Progenitor cell of endocrine pancreas (in vitro differentiated cells): ENCODE data around the gene TBC1D12. TPM values are rescaled to one million over a fixed set of nuclear protein-coding genes. Genes with fewer than 3 reads are reported as not detected.
A peak's percentile ranks its signal among the peaks of the same experiment; 100 is the strongest.
"Not testable (repeated sequence)": the region's sequence is repeated elsewhere in the genome, so short reads cannot be mapped to it uniquely, and the experiment has no call there.

ENCODE experiments used
- DNase-seq: peaks from one replicate; pipeline ENCODE4 v3.0.0; 2021; ENCODE audit warnings: low spot score; ENCODE audit not compliant: unreplicated experiment
- H3K27ac Mint-ChIP-seq: 2 replicates; pipeline ENCODE4 v1.8.0; 2021; ENCODE audit warnings: mild to moderate bottlenecking, moderate library complexity, mixed read lengths
- H3K27me3 Mint-ChIP-seq: 2 replicates; pipeline ENCODE4 v1.8.0; 2021; ENCODE audit warnings: mixed read lengths
- H3K36me3 Mint-ChIP-seq: 2 replicates; pipeline ENCODE4 v1.8.0; 2022; ENCODE audit warnings: mixed read lengths; ENCODE audit not compliant: insufficient read depth
- H3K4me1 Mint-ChIP-seq: 2 replicates; pipeline ENCODE4 v1.8.0; 2021; ENCODE audit warnings: low read depth, mixed read lengths
- H3K4me3 Mint-ChIP-seq: 2 replicates; pipeline ENCODE4 v1.8.0; 2021; ENCODE audit warnings: low read depth, mild to moderate bottlenecking, moderate library complexity, mixed read lengths
- H3K9me3 Mint-ChIP-seq: 2 replicates; pipeline ENCODE4 v1.8.0; 2021; ENCODE audit warnings: low read depth, mixed read lengths
- total RNA-seq: library from RNA; stranded (reverse); gene quantifications from 2 replicates; pipeline ENCODE4 v1.2.1, GENCODE V29; 2021
- TF ChIP-seq, protein P1 (sequence below): fragments of 200-600 bp; sonication (generic); IDR thresholded peaks from one replicate; pipeline ENCODE4 v1.5.0; 2021; ENCODE audit warnings: antibody characterized with exemption, mild to moderate bottlenecking; ENCODE audit not compliant: unreplicated experiment

The TBC1D12 gene
- total RNA-seq, 1 donor from 2014 or later: 8.0 TPM

DNA sequence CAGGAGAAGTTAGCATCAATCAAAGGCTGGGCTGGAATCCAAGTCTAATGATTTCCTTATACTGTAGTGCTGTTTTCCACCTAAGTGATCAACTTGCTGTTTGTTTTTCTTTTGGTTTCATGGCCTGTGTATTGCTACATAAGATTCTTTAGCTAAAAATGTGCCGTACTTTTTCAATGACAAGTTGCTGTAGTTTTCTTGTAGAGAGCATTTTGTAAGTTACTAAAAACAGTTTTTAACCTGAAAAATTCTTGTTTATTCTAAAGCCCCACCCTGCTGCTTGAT lies 144.5 kb downstream of the TBC1D12 start:
- TF ChIP-seq, protein P1, sequence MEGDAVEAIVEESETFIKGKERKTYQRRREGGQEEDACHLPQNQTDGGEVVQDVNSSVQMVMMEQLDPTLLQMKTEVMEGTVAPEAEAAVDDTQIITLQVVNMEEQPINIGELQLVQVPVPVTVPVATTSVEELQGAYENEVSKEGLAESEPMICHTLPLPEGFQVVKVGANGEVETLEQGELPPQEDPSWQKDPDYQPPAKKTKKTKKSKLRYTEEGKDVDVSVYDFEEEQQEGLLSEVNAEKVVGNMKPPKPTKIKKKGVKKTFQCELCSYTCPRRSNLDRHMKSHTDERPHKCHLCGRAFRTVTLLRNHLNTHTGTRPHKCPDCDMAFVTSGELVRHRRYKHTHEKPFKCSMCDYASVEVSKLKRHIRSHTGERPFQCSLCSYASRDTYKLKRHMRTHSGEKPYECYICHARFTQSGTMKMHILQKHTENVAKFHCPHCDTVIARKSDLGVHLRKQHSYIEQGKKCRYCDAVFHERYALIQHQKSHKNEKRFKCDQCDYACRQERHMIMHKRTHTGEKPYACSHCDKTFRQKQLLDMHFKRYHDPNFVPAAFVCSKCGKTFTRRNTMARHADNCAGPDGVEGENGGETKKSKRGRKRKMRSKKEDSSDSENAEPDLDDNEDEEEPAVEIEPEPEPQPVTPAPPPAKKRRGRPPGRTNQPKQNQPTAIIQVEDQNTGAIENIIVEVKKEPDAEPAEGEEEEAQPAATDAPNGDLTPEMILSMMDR: no peak
- no peak for DNase-seq
- Mint-ChIP-seq H3K27me3 (no peaks in the 10 kb centered on the region), H3K27ac (peak overlapping the region; percentile 40), H3K4me3 (peak overlapping the region; percentile 99), H3K9me3 (no peaks in the 10 kb centered on the region), H3K4me1 (peaks cover 25% of the 10 kb centered on the region), H3K36me3 (peaks cover 2% of the 10 kb centered on the region)

DNA sequence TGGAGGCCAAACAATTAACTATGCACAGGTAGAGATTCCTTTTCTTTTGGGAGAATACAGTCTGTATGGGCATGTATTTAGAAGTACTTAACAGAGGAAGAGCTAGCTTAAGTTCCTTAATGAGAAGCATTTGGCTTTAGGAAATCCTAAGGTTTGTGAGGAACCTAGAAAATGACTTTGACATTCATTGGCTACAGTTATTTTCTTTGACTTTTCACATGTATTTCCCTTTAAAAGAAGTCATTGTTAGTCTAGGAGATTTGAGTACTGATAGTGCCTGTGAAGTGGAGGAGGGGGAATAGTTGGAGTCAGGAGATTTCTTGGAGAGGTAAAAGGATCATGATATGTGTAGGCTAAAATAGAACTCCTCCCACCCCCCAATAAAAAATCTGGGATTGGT lies 146.9 kb downstream of the TBC1D12 start:
- TF ChIP-seq, protein P1: no peak
- peaks cover 22% of the 10 kb centered on the region for H3K4me1 Mint-ChIP-seq
- H3K4me3 Mint-ChIP-seq: peak overlapping the region; percentile 27
- DNase-seq: no peak
- H3K9me3 Mint-ChIP-seq: no peaks in the 10 kb centered on the region
- H3K36me3 Mint-ChIP-seq: peaks cover 5% of the 10 kb centered on the region
- H3K27me3 Mint-ChIP-seq: no peaks in the 10 kb centered on the region
- H3K27ac Mint-ChIP-seq: no peak overlapping the region

DNA sequence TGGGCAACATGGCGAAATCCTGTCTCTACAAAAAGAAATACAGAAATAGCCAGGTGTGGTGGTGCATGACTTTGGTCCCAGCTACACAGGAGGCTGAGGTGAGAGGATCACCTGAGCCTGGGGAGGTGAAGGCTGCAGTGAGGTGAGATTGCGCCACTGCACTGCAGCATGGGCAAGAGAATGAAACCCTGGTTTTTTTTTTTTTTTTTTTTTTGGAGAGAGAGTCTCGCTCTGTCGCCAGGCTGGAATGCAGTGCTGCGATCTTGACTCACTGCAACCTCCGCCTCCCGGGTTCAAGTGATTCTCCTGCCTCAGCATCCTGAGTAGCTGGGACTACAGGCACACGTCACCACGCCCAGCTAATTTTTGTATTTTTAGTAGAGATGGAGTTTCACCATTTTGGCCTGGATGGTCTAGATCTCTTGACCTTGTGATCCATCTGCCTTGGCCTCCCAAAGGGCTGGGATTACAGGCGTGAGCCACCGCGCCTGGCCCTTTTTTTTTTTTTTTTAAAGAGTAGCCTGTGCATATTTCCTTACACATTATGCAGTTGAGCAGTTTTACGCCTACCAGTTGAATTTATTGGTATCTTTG lies 165.5 kb downstream of the TBC1D12 start:
- H3K36me3 Mint-ChIP-seq: peaks cover 18% of the 10 kb centered on the region
- H3K27me3 Mint-ChIP-seq, H3K27ac Mint-ChIP-seq, H3K4me3 Mint-ChIP-seq, H3K4me1 Mint-ChIP-seq, DNase-seq, H3K9me3 Mint-ChIP-seq: not testable (repeated sequence)

DNA sequence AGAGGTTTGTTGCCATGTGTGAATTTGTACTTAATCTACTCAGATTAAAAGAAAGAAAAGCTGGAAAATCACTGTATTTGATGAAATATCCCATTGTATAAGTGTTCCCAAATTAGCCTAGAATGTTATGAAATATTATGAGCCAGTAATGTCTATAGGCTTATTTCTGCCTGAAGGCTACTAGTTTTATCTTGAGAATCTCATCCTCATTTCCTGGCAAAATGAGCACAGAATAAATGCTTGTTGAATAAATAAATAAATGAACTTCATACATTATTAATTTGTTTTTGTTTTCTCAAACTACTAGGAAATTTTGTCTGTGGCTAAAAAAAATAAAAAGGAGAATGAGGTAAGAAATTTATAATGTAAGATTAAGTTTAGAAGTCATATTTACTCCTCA lies 168.7 kb downstream of the TBC1D12 start:
- DNase-seq: no peak
- peaks cover 24% of the 10 kb centered on the region for H3K36me3 Mint-ChIP-seq

DNA sequence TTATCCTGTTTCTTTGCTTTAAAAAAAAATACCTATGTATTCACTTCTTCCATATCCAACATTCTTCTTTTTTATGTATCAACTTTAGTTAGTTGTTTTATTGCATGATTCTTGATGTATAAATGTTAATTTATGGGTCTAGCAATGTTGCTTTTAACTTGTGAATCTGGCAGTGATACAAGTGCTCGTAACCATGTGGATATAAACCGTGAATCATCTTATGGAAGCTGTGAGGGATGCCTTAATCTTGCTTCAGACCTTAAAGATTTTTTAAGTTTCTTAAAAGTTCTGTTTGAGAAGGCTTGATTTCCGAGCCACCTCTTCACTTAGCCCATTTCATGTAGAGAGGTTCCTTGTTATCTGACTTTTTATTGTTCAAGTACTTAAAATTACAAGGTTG lies 169.2 kb downstream of the TBC1D12 start:
- DNase-seq: no peak
- TF ChIP-seq, protein P1: no peak
- Mint-ChIP-seq H3K36me3 (peaks cover 23% of the 10 kb centered on the region), H3K4me1 (no peaks in the 10 kb centered on the region), H3K9me3 (no peaks in the 10 kb centered on the region), H3K27ac (no peak overlapping the region), H3K27me3 (no peaks in the 10 kb centered on the region), H3K4me3 (no peak overlapping the region)

More for the DNA sequence above, 168.7 kb downstream of the TBC1D12 start:
- no peak overlapping the region for H3K27ac Mint-ChIP-seq
- H3K9me3 Mint-ChIP-seq: no peaks in the 10 kb centered on the region
- no peaks in the 10 kb centered on the region for H3K27me3 Mint-ChIP-seq
- H3K4me1 Mint-ChIP-seq: no peaks in the 10 kb centered on the region
- H3K4me3 Mint-ChIP-seq: no peak overlapping the region
- TF ChIP-seq, protein P1: no peak

DNA sequence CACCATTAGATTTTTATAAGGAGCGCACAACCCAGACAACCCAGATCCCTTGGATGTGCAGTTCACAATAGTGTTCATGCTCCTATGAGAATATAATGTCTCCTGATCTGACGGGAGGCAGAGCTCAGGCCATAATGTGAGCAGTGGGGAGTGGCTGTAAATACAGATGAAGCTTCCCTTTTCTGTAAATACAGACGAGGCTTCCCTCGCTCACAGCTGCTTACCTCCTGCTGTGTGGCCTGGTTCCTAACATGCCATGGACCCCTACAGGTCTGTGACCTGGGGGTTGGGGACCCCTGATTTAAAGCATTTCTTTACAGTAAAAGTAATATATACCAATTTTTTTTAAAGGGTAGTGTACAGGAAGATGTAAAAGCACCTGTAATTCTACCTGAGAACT lies 176.4 kb downstream of the TBC1D12 start:
- H3K4me1 Mint-ChIP-seq: peaks cover 8% of the 10 kb centered on the region
- H3K27me3 Mint-ChIP-seq: no peaks in the 10 kb centered on the region
- DNase-seq: no peak
- peak overlapping the region; percentile 16 for H3K27ac Mint-ChIP-seq
- peaks cover 10% of the 10 kb centered on the region for H3K36me3 Mint-ChIP-seq
- no peak overlapping the region for H3K4me3 Mint-ChIP-seq
- TF ChIP-seq, protein P1: no peak
- H3K9me3 Mint-ChIP-seq: no peaks in the 10 kb centered on the region
